H1 (cell line): ENCODE data around the gene MMP24. TPM values are rescaled to one million over a fixed set of nuclear protein-coding genes. Genes with fewer than 3 reads are reported as not detected.

Source experiments
- CTCF ChIA-PET: fragments of 300-600 bp; sonication (Branson Sonifier 250); formaldehyde crosslinking; loops from one replicate; lab custom pipeline; 2021; ENCODE audit not compliant: partially characterized antibody; lab: Charles Lee
- POLR2A ChIA-PET: fragments of 300-600 bp; sonication (Branson Sonifier 250); formaldehyde crosslinking; loops from one replicate; lab custom pipeline; 2021; ENCODE audit warnings: inconsistent platforms; ENCODE audit not compliant: partially characterized antibody; lab: Charles Lee
- DNase-seq, 2 experiments: peaks; one replicate each; pipeline versions ENCODE4 v3.0.0 to v3.0.0-alpha.2; 2010 to 2022; ENCODE audit warnings: low spot score in 2 of 2, low read depth in 1 of 2, mixed read lengths in 1 of 2
- FAIRE-seq: peaks from 2 replicates; lab custom pipeline; 2011; peaks lifted over from hg19 to GRCh38; lab: Jason Lieb, UNC
- H2AFZ ChIP-seq: 2 replicates; pipeline ENCODE4 v1.8.1; 2012; ENCODE audit warnings: low read length, inconsistent platforms
- H2AK5ac ChIP-seq: 2 replicates; pipeline ENCODE4 v1.6.1; 2013; ENCODE audit warnings: low read depth, low read length
- H2BK120ac ChIP-seq: replicated peaks from 2 replicates; pipeline ENCODE3; 2013; ENCODE audit warnings: low read depth, low read length, inconsistent platforms
- H2BK12ac ChIP-seq: 2 replicates; pipeline ENCODE4 v1.6.1; 2013; ENCODE audit warnings: low read depth, low read length
- H2BK15ac ChIP-seq: 2 replicates; pipeline ENCODE4 v1.6.1; 2013; ENCODE audit warnings: low read length
- H2BK20ac ChIP-seq: 2 replicates; pipeline ENCODE4 v1.6.1; 2013; ENCODE audit warnings: low read length
- H2BK5ac ChIP-seq: 2 replicates; pipeline ENCODE4 v1.6.1; 2013; ENCODE audit warnings: low read depth, low read length
- H3K14ac ChIP-seq: 2 replicates; pipeline ENCODE4 v1.6.1; 2013; ENCODE audit warnings: inconsistent platforms; ENCODE audit not compliant: insufficient read length
- H3K18ac ChIP-seq: 2 replicates; pipeline ENCODE4 v1.6.1; 2013; ENCODE audit warnings: low read length; ENCODE audit errors: extremely low read depth
- H3K23ac ChIP-seq: 2 replicates; pipeline ENCODE4 v1.6.1; 2013; ENCODE audit warnings: inconsistent platforms; ENCODE audit not compliant: insufficient read length
- H3K23me2 ChIP-seq: 2 replicates; pipeline ENCODE4 v1.6.1; 2013; ENCODE audit warnings: low read depth, low read length
- H3K27ac ChIP-seq: 2 replicates; pipeline ENCODE4 v1.6.1; 2011; ENCODE audit warnings: low read depth, low read length, inconsistent platforms
- H3K27me3 ChIP-seq, 4 experiments: replicated peaks in 1 of 4; 1 replicate in 1 of 4; 2 replicates in 3 of 4; pipeline versions ENCODE4 v1.6.1 to v1.8.1; 2011 to 2013; ENCODE audit warnings: low read length in 3 of 4, mild to moderate bottlenecking in 3 of 4, inconsistent platforms in 2 of 4, mixed read lengths in 2 of 4, moderate library complexity in 1 of 4; ENCODE audit not compliant: control insufficient read depth in 3 of 4, insufficient read depth in 3 of 4; ENCODE audit errors: extremely low read depth in 1 of 4
- H3K36me3 ChIP-seq, 4 experiments: 2 replicates each; pipeline versions ENCODE4 v1.6.1 to v1.8.1; 2011 to 2013; ENCODE audit warnings: mild to moderate bottlenecking in 4 of 4, low read length in 3 of 4, moderate library complexity in 2 of 4, control low read depth in 1 of 4, inconsistent platforms in 1 of 4; ENCODE audit not compliant: insufficient read depth in 4 of 4, control insufficient read depth in 2 of 4
- H3K4ac ChIP-seq: replicated peaks from 2 replicates; pipeline ENCODE3; 2013; ENCODE audit warnings: low read length, low read depth, mixed read lengths, inconsistent platforms; ENCODE audit not compliant: insufficient read length
- H3K4me1 ChIP-seq, 4 experiments: replicated peaks in 1 of 4; 1 replicate in 1 of 4; 2 replicates in 3 of 4; pipeline versions ENCODE4 v1.6.1 to v1.8.1; 2011 to 2013; ENCODE audit warnings: low read length in 3 of 4, inconsistent platforms in 2 of 4, mixed read lengths in 1 of 4; ENCODE audit not compliant: insufficient read depth in 4 of 4, control insufficient read depth in 3 of 4
- H3K4me2 ChIP-seq, 2 experiments: 2 replicates each; pipeline versions ENCODE4 v1.6.1 to v1.8.1; 2011 to 2013; ENCODE audit warnings: low read depth in 2 of 2, low read length in 2 of 2, control low read depth in 1 of 2, inconsistent platforms in 1 of 2, mild to moderate bottlenecking in 1 of 2; ENCODE audit not compliant: insufficient read depth in 1 of 2
- H3K4me3 ChIP-seq, 4 experiments: fragments of 200-600, 300-600 bp in 1 of 4; sonication (generic), shearing (Covaris generic), sonication (Bioruptor Twin) in 1 of 4; 2 replicates each; pipeline versions ENCODE4 v1.5.1 to v1.8.1; 2011 to 2016; ENCODE audit warnings: low read length in 4 of 4, low read depth in 3 of 4, control low read depth in 2 of 4, inconsistent platforms in 2 of 4, mild to moderate bottlenecking in 2 of 4, mixed read lengths in 1 of 4, moderate library complexity in 1 of 4; ENCODE audit not compliant: insufficient read depth in 2 of 4; ENCODE audit errors: extremely low read depth in 1 of 4
- H3K56ac ChIP-seq: replicated peaks from 2 replicates; pipeline ENCODE3; 2013; ENCODE audit warnings: low read depth, mild to moderate bottlenecking, mixed read lengths, low read length, inconsistent platforms; ENCODE audit not compliant: insufficient read length
- H3K79me1 ChIP-seq: 2 replicates; pipeline ENCODE4 v1.6.1; 2013; ENCODE audit warnings: low read depth, low read length, control low read depth
- H3K79me2 ChIP-seq, 2 experiments: 2 replicates each; pipeline versions ENCODE4 v1.6.1 to v1.8.1; 2012 to 2013; ENCODE audit warnings: low read length in 2 of 2, mild to moderate bottlenecking in 2 of 2, inconsistent platforms in 1 of 2; ENCODE audit not compliant: insufficient read depth in 2 of 2, control insufficient read depth in 1 of 2
- H3K9ac ChIP-seq, 4 experiments: replicated peaks in 1 of 4; 1 replicate in 1 of 4; 2 replicates in 3 of 4; pipeline versions ENCODE4 v1.6.1 to v1.8.1; 2011 to 2013; ENCODE audit warnings: low read depth in 3 of 4, low read length in 3 of 4, control low read depth in 2 of 4, mild to moderate bottlenecking in 2 of 4, moderate library complexity in 2 of 4, inconsistent platforms in 1 of 4; ENCODE audit errors: extremely low read depth in 1 of 4
- H3K9me3 ChIP-seq, 2 experiments: 2 replicates each; pipeline versions ENCODE4 v1.6.1 to v1.8.1; 2012 to 2013; ENCODE audit warnings: mild to moderate bottlenecking in 2 of 2, moderate library complexity in 2 of 2, control low read depth in 1 of 2, inconsistent platforms in 1 of 2, low read depth in 1 of 2, low read length in 1 of 2, mixed read lengths in 1 of 2; ENCODE audit not compliant: insufficient read depth in 2 of 2
- H4K20me1 ChIP-seq, 2 experiments: replicated peaks in 1 of 2; 2 replicates each; pipeline versions ENCODE3 to v1.8.1; 2011 to 2013; ENCODE audit warnings: inconsistent platforms in 2 of 2, low read length in 2 of 2, mild to moderate bottlenecking in 1 of 2; ENCODE audit not compliant: insufficient read depth in 2 of 2, control insufficient read depth in 1 of 2
- H4K5ac ChIP-seq: 2 replicates; pipeline ENCODE4 v1.6.1; 2013; ENCODE audit warnings: low read length, low read depth, mixed read lengths, inconsistent platforms; ENCODE audit not compliant: insufficient read length
- H4K8ac ChIP-seq: 2 replicates; pipeline ENCODE4 v1.8.0; 2013; ENCODE audit warnings: mild to moderate bottlenecking, moderate library complexity, low read length, inconsistent platforms; ENCODE audit not compliant: insufficient read depth; ENCODE audit errors: extremely low read depth
- H4K91ac ChIP-seq: replicated peaks from 2 replicates; pipeline ENCODE3; 2013; ENCODE audit warnings: low read length, mixed read lengths, inconsistent platforms; ENCODE audit not compliant: insufficient read length
- ATF3 ChIP-seq: IDR thresholded peaks from 2 replicates; pipeline ENCODE4 v1.6.1; 2011; ENCODE audit warnings: low read depth, mild to moderate bottlenecking, low read length; ENCODE audit not compliant: insufficient read depth
- CHD2 ChIP-seq: IDR thresholded peaks from 2 replicates; pipeline ENCODE4 v1.6.1; 2012; ENCODE audit warnings: low read length, improper control_type of control experiment
- JUND ChIP-seq: IDR thresholded peaks from 2 replicates; pipeline ENCODE4 v1.6.1; 2011; ENCODE audit warnings: mild to moderate bottlenecking, improper control_type of control experiment, low read length
- WGBS, 2 experiments: shearing (Covaris generic) in 1 of 2; methylation state at CpG; one replicate each; pipeline versions ENCODE4 v1.1.6 to v1.1.7; 2013 to 2015; ENCODE audit warnings: low lambda C conversion rate in 2 of 2, mixed read lengths in 2 of 2, inconsistent platforms in 1 of 2, low coverage in 1 of 2, missing lambda C conversion rate in 1 of 2; ENCODE audit not compliant: insufficient replicate concordance in 2 of 2, insufficient coverage in 1 of 2, insufficient read length in 1 of 2; ENCODE audit errors: extremely low coverage in 1 of 2, missing lambda C conversion rate in 1 of 2; 5-methylcytosine and 5-hydroxymethylcytosine counted together
- polyA plus RNA-seq, 7 experiments: library from polyadenylated mRNA; depleted of rRNA in 3 of 7; stranded (reverse) in 5 of 7; unstranded in 2 of 7; fragments of >200 nt in 5 of 7; fragments of 200-250 nt in 2 of 7; gene quantifications; 1 replicate in 5 of 7; 2 replicates in 1 of 7; 4 replicates in 1 of 7; pipeline versions ENCODE4 v1.2.1 to v1.2.3, GENCODE V29; 2011 to 2013; ENCODE audit warnings: missing spikeins in 2 of 7, mixed read lengths in 2 of 7
- total RNA-seq: library from RNA; stranded (reverse); fragmentation: NEBNext Ultra II Directional; extraction: Animal tissue kit (Norgen Biotek cat#: 25700); gene quantifications from 2 replicates; pipeline ENCODE4 v1.2.1, GENCODE V29; 2021

Gene MMP24
- total and polyA plus RNA-seq, 2 of the 8 experiments (the other 6 are each of a cell fraction or from before 2014, with no cell fraction given) = 18.8 to 21.4 TPM

- Histone ChIP-seq H4K5ac (no peak overlapping the region), H2BK120ac (no peak overlapping the region), H2BK15ac (no peak overlapping the region), H3K18ac (no peak overlapping the region), H3K79me2 (no peaks in the 10 kb centered on the region), H3K4me1 (peaks cover 3 to 7% (median 3%) of the 10 kb centered on the region in 4 experiments; a peak in 6 of 7 replicates), H4K20me1 (peaks cover 1% of the 10 kb centered on the region in 2 experiments), H2BK20ac (no peak overlapping the region), H3K56ac (no peak overlapping the region), H3K9me3 (no peaks in the 10 kb centered on the region), H3K36me3 (no peaks in the 10 kb centered on the region), H3K23ac (no peak overlapping the region), H4K91ac (no peak overlapping the region), H3K4me3 (no peak overlapping the region), H3K27ac (no peak overlapping the region), H2BK12ac (no peak overlapping the region), H3K14ac (no peak overlapping the region), H2AK5ac (no peak overlapping the region), H4K8ac (no peak overlapping the region), H3K4ac (no peak overlapping the region), H3K79me1 (no peaks in the 10 kb centered on the region; the same call in 1 of the 2 replicates), H3K9ac (no peak overlapping the region), H3K23me2 (no peaks in the 10 kb centered on the region), H2AFZ (no peak overlapping the region), H3K4me2 (peak overlapping the region; percentile 9 to 30; a peak in 1 of 4 replicates), H2BK5ac (no peak overlapping the region), H3K27me3 (no peaks in the 10 kb centered on the region; a peak in 2 of 7 replicates)
- FAIRE-seq = no peak
- DNase-seq = no peak
- ChIA-PET CTCF (interaction anchor here (0.6 to 7.3 kb wide), 6 partner anchors 9 to 112 kb away, joined by 3 to 106 read pairs (median 4); no protein-coding TSS in a partner anchor), POLR2A (interaction anchor here (0.7 to 1.8 kb wide), 4 partner anchors 12 to 126 kb away, joined by 3 to 4 read pairs (median 3); partner anchors contain the start of gene EIF6)
- WGBS, 2 experiments = 92% methylated on average over 3 of the region's 3 CpGs; no CpG with 5 or more reads in 1 of the 2 experiments
- TF ChIP-seq JUND = no peak
- no peak for TF ChIP-seq ATF3
- TF ChIP-seq CHD2 = no peak
These were observed 94.1 kb downstream of the MMP24 start for GRCh38 chr20:35320396-35321126.
